Astrocyte of the cerebellum (primary cell): ENCODE measurements around the gene PSMB10.

ENCODE experiments used
- DNase-seq: peaks from one replicate; pipeline ENCODE4 v3.0.0-alpha.2; 2011; ENCODE audit warnings: low read depth
- H3K4me3 ChIP-seq: 2 replicates; pipeline ENCODE4 v1.5.1; 2011; ENCODE audit warnings: mild to moderate bottlenecking, low read depth, low read length, moderate library complexity
- in situ Hi-C: cut with HindIII; loops from 2 replicates; pipeline ENCODE4 v1.10.0; 2017; ENCODE audit warnings: low sequenced_read_pairs
- TF ChIP-seq, protein P1 (sequence below): IDR thresholded peaks from 2 replicates; pipeline ENCODE4 v1.5.1; 2012; ENCODE audit warnings: low read length, low read depth, moderate library complexity, mild to moderate bottlenecking; ENCODE audit errors: missing control alignments

Gene PSMB10

DNA sequence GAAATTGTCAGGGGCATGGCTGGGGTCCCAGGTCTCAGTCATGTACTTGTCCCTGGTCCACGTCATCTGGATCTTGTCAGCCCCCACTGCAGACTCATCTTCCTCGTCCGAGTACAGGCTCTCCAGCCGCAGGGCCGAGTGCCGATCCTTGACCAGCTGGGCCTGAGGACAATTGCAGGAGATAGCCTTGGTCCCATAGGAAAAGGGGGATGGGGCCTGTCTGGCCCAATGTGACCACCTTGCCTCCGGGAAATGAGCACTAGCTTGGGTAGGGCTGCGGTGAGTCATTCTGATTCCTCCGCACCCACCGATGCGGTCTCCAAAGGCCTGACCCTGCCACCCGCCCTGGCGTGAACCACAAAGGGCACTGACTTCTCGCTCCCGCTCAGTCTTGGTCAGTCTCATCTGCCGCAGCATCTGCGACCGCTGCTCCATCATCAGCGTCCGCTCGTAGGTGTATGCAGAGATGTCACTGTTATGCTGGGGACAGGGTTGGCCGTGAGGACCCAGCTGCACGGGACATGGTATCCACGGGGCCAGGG, 8.8 kb upstream of the PSMB10 start:
- TF ChIP-seq, protein P1, sequence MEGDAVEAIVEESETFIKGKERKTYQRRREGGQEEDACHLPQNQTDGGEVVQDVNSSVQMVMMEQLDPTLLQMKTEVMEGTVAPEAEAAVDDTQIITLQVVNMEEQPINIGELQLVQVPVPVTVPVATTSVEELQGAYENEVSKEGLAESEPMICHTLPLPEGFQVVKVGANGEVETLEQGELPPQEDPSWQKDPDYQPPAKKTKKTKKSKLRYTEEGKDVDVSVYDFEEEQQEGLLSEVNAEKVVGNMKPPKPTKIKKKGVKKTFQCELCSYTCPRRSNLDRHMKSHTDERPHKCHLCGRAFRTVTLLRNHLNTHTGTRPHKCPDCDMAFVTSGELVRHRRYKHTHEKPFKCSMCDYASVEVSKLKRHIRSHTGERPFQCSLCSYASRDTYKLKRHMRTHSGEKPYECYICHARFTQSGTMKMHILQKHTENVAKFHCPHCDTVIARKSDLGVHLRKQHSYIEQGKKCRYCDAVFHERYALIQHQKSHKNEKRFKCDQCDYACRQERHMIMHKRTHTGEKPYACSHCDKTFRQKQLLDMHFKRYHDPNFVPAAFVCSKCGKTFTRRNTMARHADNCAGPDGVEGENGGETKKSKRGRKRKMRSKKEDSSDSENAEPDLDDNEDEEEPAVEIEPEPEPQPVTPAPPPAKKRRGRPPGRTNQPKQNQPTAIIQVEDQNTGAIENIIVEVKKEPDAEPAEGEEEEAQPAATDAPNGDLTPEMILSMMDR = no peak
- in situ Hi-C loops = no loop called here
- DNase-seq = no peak
- no peak overlapping the region for H3K4me3 ChIP-seq

DNA sequence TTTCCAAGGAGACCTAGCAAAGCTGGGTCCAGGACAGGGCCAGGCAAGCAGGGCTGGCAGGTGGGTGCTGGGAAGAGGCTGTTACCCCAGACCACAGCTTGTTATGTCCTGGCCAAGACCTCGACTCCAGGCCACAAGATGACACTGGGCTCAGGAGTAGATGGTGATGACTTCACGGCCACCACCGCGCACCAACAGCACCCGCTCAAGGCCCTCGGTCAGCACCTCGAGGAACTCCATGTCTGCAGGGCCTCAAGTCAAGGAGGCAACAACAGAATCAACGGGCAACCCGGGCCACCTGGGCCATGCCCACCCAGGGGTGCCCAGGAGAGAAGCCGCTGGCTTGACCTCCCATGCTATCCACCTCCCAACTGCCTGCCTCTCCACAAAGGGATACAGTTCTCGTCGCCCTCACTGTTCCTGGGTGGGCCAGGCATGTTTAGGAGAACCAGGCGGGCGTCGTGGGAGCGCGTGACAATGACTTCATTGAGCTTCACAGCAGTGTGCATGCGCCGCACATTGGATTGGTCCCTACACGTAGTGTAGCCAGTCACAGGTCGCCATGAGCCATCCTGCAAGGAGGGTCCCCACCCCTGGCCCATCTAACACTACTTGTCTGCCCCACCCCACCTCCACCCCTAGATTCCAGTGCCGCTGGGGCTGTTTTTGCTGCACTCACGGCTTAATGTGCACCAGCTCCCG, 8.2 kb upstream of the PSMB10 start:
- TF ChIP-seq, protein P1 = no peak
- in situ Hi-C loops = no loop called here
- no peak overlapping the region for H3K4me3 ChIP-seq
- DNase-seq = no peak

DNA sequence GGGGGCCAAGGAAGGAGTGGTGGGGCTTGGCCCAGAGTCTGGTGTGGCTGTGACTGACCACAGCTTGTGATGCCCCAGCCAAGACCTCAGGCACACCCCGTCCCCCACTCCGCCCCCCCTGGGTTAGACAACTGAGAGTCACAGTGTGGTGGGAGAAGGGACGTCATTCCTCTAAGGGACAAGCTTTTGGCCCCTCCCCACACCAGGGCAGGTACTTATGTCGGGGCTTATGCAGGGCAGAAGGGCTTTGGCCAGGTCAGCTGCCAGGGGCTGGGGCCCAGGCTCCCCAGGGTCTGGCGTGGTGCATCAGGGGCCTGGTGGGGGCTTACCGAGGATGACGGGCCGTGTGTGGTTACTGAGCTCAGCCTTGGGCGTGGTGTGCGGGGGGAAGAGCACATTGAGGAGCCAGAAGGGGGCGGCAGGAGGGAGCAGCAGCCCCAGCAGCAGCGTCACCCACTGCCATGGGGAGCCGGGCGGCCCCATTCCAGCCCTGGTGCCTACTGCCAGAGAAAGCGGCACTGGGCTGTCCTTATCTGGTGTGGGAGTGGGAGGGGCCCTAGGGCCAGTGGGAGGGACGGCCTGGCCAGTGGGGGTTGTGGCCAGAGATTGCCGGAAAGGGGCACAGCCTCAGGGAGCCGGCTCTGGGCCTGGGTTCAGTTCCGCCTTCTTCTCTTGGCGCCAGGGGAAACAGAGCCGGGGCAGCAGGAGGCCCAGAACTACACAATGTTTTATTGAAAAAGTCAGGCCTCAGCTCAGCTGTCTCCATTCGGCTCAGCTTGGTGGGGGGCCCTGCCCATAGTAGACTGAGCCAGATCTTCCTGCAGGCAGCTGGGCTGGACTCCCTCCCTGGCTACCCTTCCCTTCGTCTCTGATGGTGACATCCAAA, 7.2 kb upstream of the PSMB10 start, which contains the start of gene LCAT:
Gene LCAT (minus strand): TSS at position 502 of the 886 bp plus-strand sequence. CDS start 19 bp downstream, at position 483.
- no peak within 1 kb of the TSS for H3K4me3 ChIP-seq
- in situ Hi-C loops = no loop called here
- TF ChIP-seq, protein P1 = no peak
- DNase-seq = peak; percentile 55

DNA sequence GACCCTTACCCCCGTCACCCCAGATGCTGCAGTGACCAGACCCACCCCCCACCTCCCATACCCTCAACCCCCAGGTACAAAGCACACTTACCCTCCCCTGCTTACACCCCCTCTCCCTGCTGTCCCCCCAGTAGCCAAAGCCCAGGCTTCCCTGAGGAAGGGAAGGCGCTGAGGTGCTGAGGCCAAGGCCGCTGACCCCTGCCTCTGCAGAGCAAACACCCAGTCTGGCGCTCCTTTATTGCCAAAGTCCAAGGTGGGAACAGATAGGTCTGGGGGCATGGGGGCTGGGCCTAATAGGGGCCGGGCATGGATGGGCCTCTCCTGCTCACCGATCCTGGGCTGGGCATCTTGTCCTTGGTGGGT, 6.6 kb upstream of the PSMB10 start:
- DNase-seq = no peak
- TF ChIP-seq, protein P1 = no peak
- in situ Hi-C loops = no loop called here

DNA sequence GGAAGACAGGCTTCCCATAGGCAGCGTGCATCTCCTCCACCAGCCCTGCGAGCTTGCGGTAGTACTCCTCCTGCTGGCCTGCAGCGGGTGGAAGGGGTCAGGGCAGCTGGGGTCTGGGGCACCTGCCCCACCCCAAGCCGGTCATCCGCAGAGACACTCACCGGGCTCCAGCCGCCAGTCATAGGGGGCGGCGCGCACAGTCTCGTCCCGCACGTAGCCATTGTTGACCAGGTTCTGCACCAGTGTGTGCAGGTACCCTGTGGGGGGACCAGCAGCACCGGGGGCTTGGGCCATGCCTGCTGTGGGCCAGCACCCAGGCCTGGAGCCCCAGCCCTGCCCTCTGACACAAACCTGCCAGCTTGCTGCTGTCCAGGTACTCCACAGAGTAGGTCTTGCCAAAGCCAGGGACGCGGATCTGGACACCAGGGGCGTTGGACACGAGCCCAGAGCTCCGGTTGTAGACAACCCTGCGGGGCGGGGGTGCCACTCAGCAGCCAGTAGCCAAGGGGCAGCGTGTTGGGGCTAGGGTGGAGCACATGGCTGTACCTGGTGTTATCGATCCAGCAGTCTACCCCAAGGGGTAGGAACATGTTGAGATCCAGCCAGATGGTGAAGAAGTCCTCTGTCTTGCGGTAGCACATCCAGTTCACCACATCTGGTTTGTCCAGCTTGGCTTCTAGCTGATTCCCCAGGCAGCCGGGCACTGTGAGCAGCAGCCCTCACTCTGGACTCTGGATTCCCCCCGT, 6.0 kb upstream of the PSMB10 start:
- no peak overlapping the region for H3K4me3 ChIP-seq
- TF ChIP-seq, protein P1 = no peak
- no peak for DNase-seq
- in situ Hi-C loops = no loop called here

More for the DNA sequence above, 6.6 kb upstream of the PSMB10 start:
- no peak overlapping the region for H3K4me3 ChIP-seq

DNA sequence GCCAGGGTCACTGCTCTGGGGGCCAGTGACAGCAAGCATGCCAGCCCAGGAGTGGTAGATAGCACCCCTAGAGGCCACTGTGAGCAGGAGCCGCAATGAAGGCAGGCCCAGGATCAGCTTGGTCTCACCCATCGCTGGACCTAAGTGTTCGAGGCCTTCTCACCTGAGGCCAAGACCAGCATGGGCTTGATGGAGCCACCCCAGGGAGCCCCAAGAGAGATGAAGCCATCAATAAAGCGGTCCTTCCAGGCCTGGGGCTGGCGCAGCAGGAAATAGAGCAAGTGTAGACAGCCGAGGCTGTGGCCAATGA, 5.5 kb upstream of the PSMB10 start:
- H3K4me3 ChIP-seq = no peak overlapping the region
- no peak for DNase-seq
- in situ Hi-C loops = no loop called here
- TF ChIP-seq, protein P1 = peak; percentile 78
